Duodenal mucosa (tissue), 2 donors: ENCODE measurements around the gene RDH11.

Source experiments
- H3K27ac ChIP-seq: one replicate; pipeline ENCODE4 v1.7.0; 2013; ENCODE audit warnings: low read depth, low read length
- H3K27me3 ChIP-seq, 2 donors: one replicate each; pipeline ENCODE4 v1.7.0; 2013; ENCODE audit warnings: low read length in 2 of 2, control low read depth in 1 of 2; ENCODE audit not compliant: insufficient read depth in 2 of 2, control insufficient read depth in 1 of 2
- H3K36me3 ChIP-seq, 2 donors: one replicate each; pipeline ENCODE4 v1.7.0; 2013; ENCODE audit warnings: low read length in 2 of 2, control low read depth in 1 of 2; ENCODE audit not compliant: insufficient read depth in 2 of 2, control insufficient read depth in 1 of 2
- H3K4me1 ChIP-seq, 2 donors: one replicate each; pipeline ENCODE4 v1.7.0; 2013; ENCODE audit warnings: low read length in 2 of 2, control low read depth in 1 of 2; ENCODE audit not compliant: insufficient read depth in 2 of 2, control insufficient read depth in 1 of 2
- H3K4me3 ChIP-seq, 2 donors: one replicate each; pipeline ENCODE4 v1.7.0; 2013; ENCODE audit warnings: low read length in 2 of 2, low read depth in 1 of 2
- H3K9ac ChIP-seq, 2 donors: one replicate each; pipeline ENCODE4 v1.7.0; 2013; ENCODE audit warnings: low read length in 2 of 2, low read depth in 1 of 2
- H3K9me3 ChIP-seq, 2 donors: one replicate each; pipeline ENCODE4 v1.7.0; 2013; ENCODE audit warnings: low read length in 2 of 2, control low read depth in 1 of 2; ENCODE audit not compliant: control insufficient read depth in 1 of 2

Gene RDH11, protein sequence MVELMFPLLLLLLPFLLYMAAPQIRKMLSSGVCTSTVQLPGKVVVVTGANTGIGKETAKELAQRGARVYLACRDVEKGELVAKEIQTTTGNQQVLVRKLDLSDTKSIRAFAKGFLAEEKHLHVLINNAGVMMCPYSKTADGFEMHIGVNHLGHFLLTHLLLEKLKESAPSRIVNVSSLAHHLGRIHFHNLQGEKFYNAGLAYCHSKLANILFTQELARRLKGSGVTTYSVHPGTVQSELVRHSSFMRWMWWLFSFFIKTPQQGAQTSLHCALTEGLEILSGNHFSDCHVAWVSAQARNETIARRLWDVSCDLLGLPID

DNA sequence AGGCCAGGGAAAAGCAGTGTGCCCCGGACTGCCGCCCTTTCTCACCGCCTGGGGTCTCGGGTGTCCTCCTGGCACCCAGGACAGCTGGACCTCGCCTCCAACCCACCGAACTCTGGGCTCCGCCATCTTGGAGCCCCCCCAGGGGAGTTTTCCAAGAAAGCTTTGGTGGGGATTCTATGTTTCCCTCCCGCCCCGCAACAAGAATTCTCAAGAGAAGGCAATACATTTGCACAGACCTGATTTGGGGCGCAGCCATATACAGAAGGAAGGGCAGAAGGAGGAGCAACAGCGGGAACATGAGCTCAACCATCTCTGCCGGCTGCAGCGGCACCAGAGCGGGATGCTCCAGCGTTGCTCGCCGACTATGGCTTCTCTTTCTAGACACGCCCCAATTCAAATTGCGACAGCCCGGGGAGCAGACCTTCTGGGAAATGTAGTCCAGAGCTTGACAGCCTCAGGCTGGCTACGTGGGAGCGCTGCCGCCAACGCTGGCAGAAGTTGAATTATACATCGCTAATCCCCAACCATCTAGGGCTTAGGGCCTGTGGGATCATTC, at the start of gene RDH11:
Gene RDH11, minus strand, starts transcription at position 371 of the 556 bp plus-strand sequence. Its CDS starts 61 bp downstream, at position 310.
- Histone ChIP-seq H3K4me1 (peaks cover 5 to 7% of the 10 kb centered on the region in 2 donors), H3K9ac (peak within 1 kb of the TSS; percentile 78), H3K4me3 (peak within 1 kb of the TSS; percentile 68 to 98), H3K27ac (peak within 1 kb of the TSS; percentile 68), H3K27me3 (no peaks in the 10 kb centered on the region), H3K9me3 (no peaks in the 10 kb centered on the region), H3K36me3 (peaks cover 15 to 18% of the 10 kb centered on the region in 2 donors)

- no peaks in the 10 kb centered on the region for H3K27me3 ChIP-seq
- no peak overlapping the region for H3K4me3 ChIP-seq
- peaks cover 12 to 15% of the 10 kb centered on the region in 2 donors for H3K36me3 ChIP-seq
- peaks cover 0 to 4% of the 10 kb centered on the region in 2 donors for H3K4me1 ChIP-seq
- H3K9me3 ChIP-seq, result no peaks in the 10 kb centered on the region
- no peak overlapping the region for H3K27ac ChIP-seq
- no peak overlapping the region for H3K9ac ChIP-seq
Observed at GRCh38 chr14:67744046-67744445, 48.5 kb upstream of the RDH11 start.

- no peaks in the 10 kb centered on the region for H3K27me3 ChIP-seq
- peak overlapping the region; percentile 21 to 31 for H3K4me3 ChIP-seq
- no peaks in the 10 kb centered on the region for H3K9me3 ChIP-seq
- peak overlapping the region in 1 of 2 donors; percentile 3 for H3K9ac ChIP-seq
- no peaks in the 10 kb centered on the region for H3K36me3 ChIP-seq
- peaks cover 0 to 8% of the 10 kb centered on the region in 2 donors for H3K4me1 ChIP-seq
- no peak overlapping the region for H3K27ac ChIP-seq
Observed at GRCh38 chr14:67738740-67739504, 43.4 kb upstream of the RDH11 start.

DNA sequence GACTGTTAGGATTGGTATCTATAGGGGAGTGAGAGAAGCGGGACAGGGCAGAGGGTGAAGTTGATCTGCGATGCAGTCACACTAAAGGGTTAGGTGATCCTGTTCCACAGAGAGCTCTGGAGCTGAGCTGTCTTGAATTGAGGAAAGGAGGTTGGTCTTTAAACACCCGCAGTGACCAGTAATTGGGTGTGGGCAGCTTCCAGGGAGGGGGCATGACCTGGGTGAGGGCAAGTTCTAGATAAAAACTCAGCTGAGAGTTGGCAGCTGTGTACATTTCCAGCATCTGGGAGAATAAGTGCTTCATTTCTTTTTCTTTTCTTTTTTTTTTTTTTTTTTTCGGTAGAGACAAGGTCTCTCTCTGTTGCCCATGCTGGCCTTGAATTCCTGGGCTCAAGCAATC, 41.2 kb upstream of the RDH11 start:
- no peak overlapping the region for H3K4me3 ChIP-seq
- H3K27me3 ChIP-seq, result no peaks in the 10 kb centered on the region
- no peak overlapping the region for H3K27ac ChIP-seq
- peaks cover 0 to 8% of the 10 kb centered on the region in 2 donors for H3K4me1 ChIP-seq
- no peaks in the 10 kb centered on the region for H3K36me3 ChIP-seq
- H3K9ac ChIP-seq, result no peak overlapping the region
- H3K9me3 ChIP-seq, result no peaks in the 10 kb centered on the region

GRCh38 chr14:67735336-67736147, 40.0 kb upstream of the RDH11 start:
- H3K4me3 ChIP-seq, result no peak overlapping the region
- H3K9ac ChIP-seq, result no peak overlapping the region
- H3K9me3 ChIP-seq, result no peaks in the 10 kb centered on the region
- H3K27me3 ChIP-seq, result no peaks in the 10 kb centered on the region
- peaks cover 0 to 8% of the 10 kb centered on the region in 2 donors for H3K4me1 ChIP-seq
- H3K27ac ChIP-seq, result no peak overlapping the region
- H3K36me3 ChIP-seq, result no peaks in the 10 kb centered on the region

- Histone ChIP-seq H3K27ac (no peak overlapping the region), H3K4me1 (peaks cover 5 to 13% of the 10 kb centered on the region in 2 donors), H3K27me3 (no peaks in the 10 kb centered on the region), H3K9me3 (no peaks in the 10 kb centered on the region), H3K4me3 (no peak overlapping the region), H3K9ac (no peak overlapping the region), H3K36me3 (no peaks in the 10 kb centered on the region)
Observed at GRCh38 chr14:67734675-67735074, 39.1 kb upstream of the RDH11 start.

DNA sequence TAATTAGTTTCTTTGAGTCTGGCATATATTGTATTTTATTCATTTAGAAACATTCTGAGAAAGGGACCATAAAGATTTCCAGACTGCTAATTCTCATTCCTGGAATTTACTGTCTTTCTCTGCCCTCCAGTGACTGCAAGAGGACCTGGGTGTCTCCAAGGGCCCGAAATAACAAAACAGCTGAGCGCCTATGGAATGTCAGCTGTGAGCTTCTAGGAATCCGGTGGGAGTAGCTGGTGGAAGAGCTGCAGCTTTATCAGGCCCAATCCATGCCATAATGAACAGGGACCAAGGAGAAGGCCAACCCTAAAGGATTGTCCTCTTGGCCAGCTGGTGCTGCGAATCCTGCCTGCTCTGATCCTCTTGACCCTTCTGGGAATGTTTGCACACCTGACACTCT, 38.1 kb upstream of the RDH11 start:
- H3K27me3 ChIP-seq, result no peaks in the 10 kb centered on the region
- H3K36me3 ChIP-seq, result no peaks in the 10 kb centered on the region
- no peak overlapping the region for H3K27ac ChIP-seq
- H3K4me1 ChIP-seq, result peaks cover 14 to 18% of the 10 kb centered on the region in 2 donors
- no peak overlapping the region for H3K9ac ChIP-seq
- H3K9me3 ChIP-seq, result no peaks in the 10 kb centered on the region
- no peak overlapping the region for H3K4me3 ChIP-seq

DNA sequence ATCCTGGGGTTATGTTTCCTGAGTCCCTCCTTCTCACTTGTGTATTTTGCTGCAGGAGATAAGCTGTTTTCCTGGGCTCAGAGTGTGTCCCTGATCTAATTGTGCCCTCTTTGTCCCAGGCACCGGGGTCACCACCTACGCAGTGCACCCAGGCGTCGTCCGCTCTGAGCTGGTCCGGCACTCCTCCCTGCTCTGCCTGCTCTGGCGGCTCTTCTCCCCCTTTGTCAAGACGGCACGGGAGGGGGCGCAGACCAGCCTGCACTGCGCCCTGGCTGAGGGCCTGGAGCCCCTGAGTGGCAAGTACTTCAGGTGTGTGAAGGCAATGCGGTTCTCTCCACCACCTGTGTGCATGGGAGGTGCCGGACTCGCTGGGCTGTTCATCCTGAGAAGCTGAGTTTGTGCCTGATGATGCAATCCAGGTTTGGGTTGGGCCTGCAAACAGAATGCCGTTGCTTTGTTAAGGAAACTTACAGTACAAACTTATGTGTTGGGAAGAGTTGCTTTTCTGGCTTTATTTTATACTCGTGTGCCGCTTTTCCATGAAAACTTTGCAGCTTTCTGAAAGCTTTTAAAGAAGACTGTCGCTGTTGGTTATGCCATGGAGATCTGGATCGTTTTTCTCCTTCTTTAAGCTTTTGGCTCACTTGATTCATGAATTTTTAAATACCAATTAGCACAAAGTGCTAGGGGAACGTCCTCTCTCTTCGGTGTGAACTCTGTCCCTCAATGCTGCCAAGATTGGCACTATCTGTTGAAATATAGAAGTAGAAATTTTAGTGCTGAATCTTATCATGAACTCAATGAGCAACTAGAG, 33.7 kb upstream of the RDH11 start:
- H3K9me3 ChIP-seq, result no peaks in the 10 kb centered on the region
- peaks cover 14% of the 10 kb centered on the region in 2 donors for H3K4me1 ChIP-seq
- no peaks in the 10 kb centered on the region for H3K36me3 ChIP-seq
- no peak overlapping the region for H3K27ac ChIP-seq
- peaks cover 0 to 5% of the 10 kb centered on the region in 2 donors for H3K27me3 ChIP-seq
- H3K4me3 ChIP-seq, result peak overlapping the region; percentile 25 to 65
- peak overlapping the region in 1 of 2 donors; percentile 2 for H3K9ac ChIP-seq

GRCh38 chr14:67728258-67728657, 32.7 kb upstream of the RDH11 start:
- no peak overlapping the region for H3K4me3 ChIP-seq
- H3K27me3 ChIP-seq, result peaks cover 0 to 5% of the 10 kb centered on the region in 2 donors
- H3K36me3 ChIP-seq, result no peaks in the 10 kb centered on the region
- no peak overlapping the region for H3K9ac ChIP-seq
- no peak overlapping the region for H3K27ac ChIP-seq
- peaks cover 14% of the 10 kb centered on the region in 2 donors for H3K4me1 ChIP-seq
- no peaks in the 10 kb centered on the region for H3K9me3 ChIP-seq
